ENCODE measurements around the gene MRPL22.
"Not testable (repeated sequence)": the region's sequence is repeated elsewhere in the genome, so short reads cannot be mapped to it uniquely, and the experiment has no call there.

Gene MRPL22

GRCh38 chr5:154940375-154940771, 500 bp upstream of the MRPL22 start:
- DNase-seq (ENCODE audit: low spot score) = no peak

- no peak for DNase-seq (ENCODE audit: low spot score)
Measured at GRCh38 chr5:154943527-154943926, 2.7 kb downstream of the MRPL22 start.

- no peak for DNase-seq (ENCODE audit: low spot score)
Measured at GRCh38 chr5:154944716-154945115, 3.8 kb downstream of the MRPL22 start.

- DNase-seq (ENCODE audit: low spot score) = peak; percentile 42
Measured at GRCh38 chr5:154945695-154946301, 4.9 kb downstream of the MRPL22 start.

- DNase-seq (ENCODE audit: low spot score) = peak; percentile 92
Measured at GRCh38 chr5:154947778-154948177, 6.9 kb downstream of the MRPL22 start.

- no peak for DNase-seq (ENCODE audit: low spot score)
Measured at GRCh38 chr5:154948313-154948712, 7.4 kb downstream of the MRPL22 start.

- DNase-seq (ENCODE audit: low spot score) = no peak
Measured at GRCh38 chr5:154949781-154950180, 8.9 kb downstream of the MRPL22 start.

GRCh38 chr5:154956712-154957111, 15.8 kb downstream of the MRPL22 start:
- DNase-seq (ENCODE audit: low spot score) = no peak

- DNase-seq (ENCODE audit: low spot score) = no peak
Measured at GRCh38 chr5:154962494-154962893, 21.6 kb downstream of the MRPL22 start.

GRCh38 chr5:154966081-154966841, 25.4 kb downstream of the MRPL22 start:
- DNase-seq (ENCODE audit: low spot score) = no peak

- no peak for DNase-seq (ENCODE audit: low spot score)
Measured at GRCh38 chr5:154966874-154967273, 26.0 kb downstream of the MRPL22 start.

- DNase-seq (ENCODE audit: low spot score) = peak; percentile 41
Measured at GRCh38 chr5:154967421-154968024, 26.6 kb downstream of the MRPL22 start.

- no peak for DNase-seq (ENCODE audit: low spot score)
Measured at GRCh38 chr5:154968953-154969352, 28.1 kb downstream of the MRPL22 start.

GRCh38 chr5:154970759-154971158, 29.9 kb downstream of the MRPL22 start:
- DNase-seq (ENCODE audit: low spot score) = no peak

GRCh38 chr5:154971501-154971900, 30.6 kb downstream of the MRPL22 start:
- DNase-seq (ENCODE audit: low spot score) = no peak

- DNase-seq (ENCODE audit: low spot score) = peak; percentile 62
Measured at GRCh38 chr5:154972476-154973080, 31.7 kb downstream of the MRPL22 start.

- not testable (repeated sequence) for DNase-seq (ENCODE audit: low spot score)
Measured at GRCh38 chr5:154976082-154976481, 35.2 kb downstream of the MRPL22 start.

- no peak for DNase-seq (ENCODE audit: low spot score)
Measured at GRCh38 chr5:154977409-154977808, 36.5 kb downstream of the MRPL22 start.

- not testable (repeated sequence) for DNase-seq (ENCODE audit: low spot score)
Measured at GRCh38 chr5:154978294-154978693, 37.4 kb downstream of the MRPL22 start.

GRCh38 chr5:154984946-154985516, 44.2 kb downstream of the MRPL22 start:
- no peak for DNase-seq (ENCODE audit: low spot score)

GRCh38 chr5:154986151-154986550, 45.3 kb downstream of the MRPL22 start:
- no peak for DNase-seq (ENCODE audit: low spot score)

- DNase-seq (ENCODE audit: low spot score) = no peak
Measured at GRCh38 chr5:154989626-154990025, 48.8 kb downstream of the MRPL22 start.

Measured in globus pallidus (tissue), 1 donor.